Stomach (tissue), 4 donors: Measurements from ENCODE around the gene KLHDC7B.

Source experiments
- EP300 ChIP-seq: sonication (generic); formaldehyde crosslinking; IDR thresholded peaks from one replicate; pipeline ENCODE4 v1.6.1; 2017; ENCODE audit warnings: antibody characterized with exemption
- POLR2A ChIP-seq, 4 donors: fragments of 450-650 bp; IDR thresholded peaks; one replicate each; pipeline ENCODE4 v1.6.1; 2016; ENCODE audit warnings: antibody characterized with exemption in 4 of 4, control low read depth in 2 of 4, mild to moderate bottlenecking in 1 of 4, moderate library complexity in 1 of 4
- POLR2AphosphoS5 ChIP-seq, 3 donors: sonication (generic); formaldehyde crosslinking; IDR thresholded peaks; one replicate each; pipeline ENCODE4 v1.6.1; 2016; ENCODE audit warnings: antibody characterized with exemption in 3 of 3
- TF ChIP-seq, protein P1 (sequence below), 7 experiments: fragments of 450-650 bp in 4 of 7; fragments of 200-600 bp in 3 of 7; sonication (generic) in 3 of 7; IDR thresholded peaks; one replicate each; pipeline ENCODE4 v1.5.1; 2016 to 2019; ENCODE audit warnings: antibody characterized with exemption in 7 of 7, control low read depth in 2 of 7, mild to moderate bottlenecking in 1 of 7

GRCh38 chr22:50521710-50522109, 24.0 kb upstream of the KLHDC7B start:
- TF ChIP-seq, protein P1, sequence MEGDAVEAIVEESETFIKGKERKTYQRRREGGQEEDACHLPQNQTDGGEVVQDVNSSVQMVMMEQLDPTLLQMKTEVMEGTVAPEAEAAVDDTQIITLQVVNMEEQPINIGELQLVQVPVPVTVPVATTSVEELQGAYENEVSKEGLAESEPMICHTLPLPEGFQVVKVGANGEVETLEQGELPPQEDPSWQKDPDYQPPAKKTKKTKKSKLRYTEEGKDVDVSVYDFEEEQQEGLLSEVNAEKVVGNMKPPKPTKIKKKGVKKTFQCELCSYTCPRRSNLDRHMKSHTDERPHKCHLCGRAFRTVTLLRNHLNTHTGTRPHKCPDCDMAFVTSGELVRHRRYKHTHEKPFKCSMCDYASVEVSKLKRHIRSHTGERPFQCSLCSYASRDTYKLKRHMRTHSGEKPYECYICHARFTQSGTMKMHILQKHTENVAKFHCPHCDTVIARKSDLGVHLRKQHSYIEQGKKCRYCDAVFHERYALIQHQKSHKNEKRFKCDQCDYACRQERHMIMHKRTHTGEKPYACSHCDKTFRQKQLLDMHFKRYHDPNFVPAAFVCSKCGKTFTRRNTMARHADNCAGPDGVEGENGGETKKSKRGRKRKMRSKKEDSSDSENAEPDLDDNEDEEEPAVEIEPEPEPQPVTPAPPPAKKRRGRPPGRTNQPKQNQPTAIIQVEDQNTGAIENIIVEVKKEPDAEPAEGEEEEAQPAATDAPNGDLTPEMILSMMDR (IDR thresholded peaks at IDR 0.05), result no peak
- TF ChIP-seq POLR2A (IDR thresholded peaks at IDR 0.05) (no peak), POLR2AphosphoS5 (IDR thresholded peaks at IDR 0.05) (no peak), EP300 (no peak)
